ENCODE measurements around the gene PTGFRN. TPM values are rescaled to one million over a fixed set of nuclear protein-coding genes. Genes with fewer than 3 reads are reported as not detected.

Gene PTGFRN
- polyA plus RNA-seq, 1 donor (not counting 4 experiments of a cell fraction or from before 2014, with no cell fraction given): 177 TPM

DNA sequence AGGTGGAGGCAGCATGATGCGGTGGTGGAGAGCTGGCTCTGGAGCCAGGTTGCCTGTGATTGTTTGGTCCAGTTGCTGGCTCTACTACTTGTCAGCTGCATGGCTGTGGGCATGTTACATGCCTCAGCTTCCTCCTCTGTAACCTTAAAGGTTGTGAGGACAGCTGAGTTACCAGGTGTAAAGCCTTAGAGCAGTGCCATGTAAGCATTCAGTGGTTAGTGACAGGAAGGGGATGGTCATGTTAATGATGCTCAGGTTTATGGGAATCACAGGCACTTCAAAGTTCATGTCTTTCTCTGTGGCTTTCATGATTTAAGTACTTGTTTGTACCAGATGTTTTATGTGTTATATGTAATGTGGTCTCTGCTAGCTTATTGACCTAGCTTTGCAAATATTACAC is 32.6 kb downstream of the PTGFRN start:
- H3K9ac ChIP-seq (ENCODE audit: control insufficient read depth, extremely low read depth, insufficient read depth, low read length): no peak overlapping the region
- no peaks in the 10 kb centered on the region for H3K4me1 ChIP-seq (ENCODE audit: control insufficient read depth, extremely low read depth, insufficient read depth, low read length)
- H3K79me2 ChIP-seq (ENCODE audit: control insufficient read depth, insufficient read depth, low read length): peaks cover 79% of the 10 kb centered on the region
- no peak for FAIRE-seq
- H3K9me3 ChIP-seq (ENCODE audit: control insufficient read depth, low read depth, low read length): no peaks in the 10 kb centered on the region
- TF ChIP-seq, protein P1, sequence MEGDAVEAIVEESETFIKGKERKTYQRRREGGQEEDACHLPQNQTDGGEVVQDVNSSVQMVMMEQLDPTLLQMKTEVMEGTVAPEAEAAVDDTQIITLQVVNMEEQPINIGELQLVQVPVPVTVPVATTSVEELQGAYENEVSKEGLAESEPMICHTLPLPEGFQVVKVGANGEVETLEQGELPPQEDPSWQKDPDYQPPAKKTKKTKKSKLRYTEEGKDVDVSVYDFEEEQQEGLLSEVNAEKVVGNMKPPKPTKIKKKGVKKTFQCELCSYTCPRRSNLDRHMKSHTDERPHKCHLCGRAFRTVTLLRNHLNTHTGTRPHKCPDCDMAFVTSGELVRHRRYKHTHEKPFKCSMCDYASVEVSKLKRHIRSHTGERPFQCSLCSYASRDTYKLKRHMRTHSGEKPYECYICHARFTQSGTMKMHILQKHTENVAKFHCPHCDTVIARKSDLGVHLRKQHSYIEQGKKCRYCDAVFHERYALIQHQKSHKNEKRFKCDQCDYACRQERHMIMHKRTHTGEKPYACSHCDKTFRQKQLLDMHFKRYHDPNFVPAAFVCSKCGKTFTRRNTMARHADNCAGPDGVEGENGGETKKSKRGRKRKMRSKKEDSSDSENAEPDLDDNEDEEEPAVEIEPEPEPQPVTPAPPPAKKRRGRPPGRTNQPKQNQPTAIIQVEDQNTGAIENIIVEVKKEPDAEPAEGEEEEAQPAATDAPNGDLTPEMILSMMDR (optimal IDR thresholded peaks at IDR 0.05 in 1 of 3, IDR thresholded peaks at IDR 0.05 in 1 of 3, conservative IDR thresholded peaks at IDR 0.05 in 1 of 3; ENCODE audit: extremely low read depth in 1 of 3, insufficient read depth in 2 of 3, low read length in 3 of 3): no peak
- no peak for TF ChIP-seq EZH2 (IDR thresholded peaks at IDR 0.05; ENCODE audit: low read length)
- no peaks in the 10 kb centered on the region for H3K27me3 ChIP-seq (ENCODE audit: control insufficient read depth, extremely low read depth, insufficient read depth, low read length)
- H3K36me3 ChIP-seq (ENCODE audit: control insufficient read depth in 2 of 2, extremely low read depth in 1 of 2, insufficient read depth in 2 of 2, low read length in 2 of 2): peaks cover 23 to 36% of the 10 kb centered on the region in 2 experiments
- no peak overlapping the region for H3K4me3 ChIP-seq (ENCODE audit: control insufficient read depth in 2 of 3, extremely low read depth in 1 of 3, insufficient read depth in 2 of 3, low read depth in 1 of 3, low read length in 3 of 3)
- peaks cover 7% of the 10 kb centered on the region for H4K20me1 ChIP-seq (ENCODE audit: control insufficient read depth, extremely low read depth, insufficient read depth, low read length)
- no peak overlapping the region for H3K27ac ChIP-seq (ENCODE audit: control insufficient read depth, insufficient read depth, low read length)
- H2AFZ ChIP-seq (ENCODE audit: control insufficient read depth, low read length): no peak overlapping the region
- no peak overlapping the region for H3K4me2 ChIP-seq (ENCODE audit: control insufficient read depth, extremely low read depth, insufficient read depth, low read depth, low read length)
- no peaks in the 10 kb centered on the region for H3K9me1 ChIP-seq (ENCODE audit: control insufficient read depth, extremely low read depth, insufficient read depth, low read length)
- dilution Hi-C loops (cut with MboI; ENCODE audit: extremely low pct_ligation_motif_present, low sequenced_read_pairs): no loop called here
- no peak for DNase-seq (ENCODE audit: low read depth, low spot score)

DNA sequence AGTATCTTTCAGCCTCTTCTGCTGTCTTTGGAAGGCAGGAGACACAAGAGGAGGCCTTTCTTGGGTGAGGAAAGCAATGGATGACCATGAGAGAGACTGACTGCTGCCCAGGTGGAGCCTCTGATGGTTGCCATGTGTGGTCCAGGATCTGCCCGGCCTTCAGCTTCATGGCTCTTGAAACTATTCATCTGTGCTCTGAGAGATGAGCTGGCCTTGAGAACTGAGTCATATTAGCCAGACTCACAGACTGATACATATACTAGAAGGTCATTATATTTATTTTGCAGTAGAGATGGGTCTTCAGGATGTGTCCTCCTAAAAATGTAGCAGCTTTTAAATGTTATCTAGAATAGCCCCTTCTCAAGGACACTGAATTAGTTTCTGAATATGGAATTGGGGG is 33.7 kb downstream of the PTGFRN start:
- Histone ChIP-seq H3K4me2 (ENCODE audit: control insufficient read depth, extremely low read depth, insufficient read depth, low read depth, low read length) (no peak overlapping the region), H2AFZ (ENCODE audit: control insufficient read depth, low read length) (no peak overlapping the region), H3K9me3 (ENCODE audit: control insufficient read depth, low read depth, low read length) (no peaks in the 10 kb centered on the region), H4K20me1 (ENCODE audit: control insufficient read depth, extremely low read depth, insufficient read depth, low read length) (peaks cover 3% of the 10 kb centered on the region), H3K36me3 (ENCODE audit: control insufficient read depth in 2 of 2, extremely low read depth in 1 of 2, insufficient read depth in 2 of 2, low read length in 2 of 2) (peaks cover 24 to 39% of the 10 kb centered on the region in 2 experiments), H3K9me1 (ENCODE audit: control insufficient read depth, extremely low read depth, insufficient read depth, low read length) (no peaks in the 10 kb centered on the region), H3K4me3 (ENCODE audit: control insufficient read depth in 2 of 3, extremely low read depth in 1 of 3, insufficient read depth in 2 of 3, low read depth in 1 of 3, low read length in 3 of 3) (no peak overlapping the region), H3K79me2 (ENCODE audit: control insufficient read depth, insufficient read depth, low read length) (peaks cover 76% of the 10 kb centered on the region), H3K27ac (ENCODE audit: control insufficient read depth, insufficient read depth, low read length) (no peak overlapping the region), H3K27me3 (ENCODE audit: control insufficient read depth, extremely low read depth, insufficient read depth, low read length) (no peaks in the 10 kb centered on the region), H3K9ac (ENCODE audit: control insufficient read depth, extremely low read depth, insufficient read depth, low read length) (no peak overlapping the region), H3K4me1 (ENCODE audit: control insufficient read depth, extremely low read depth, insufficient read depth, low read length) (no peaks in the 10 kb centered on the region)
- no peak for TF ChIP-seq EZH2 (IDR thresholded peaks at IDR 0.05; ENCODE audit: low read length)
- TF ChIP-seq, protein P1 (optimal IDR thresholded peaks at IDR 0.05 in 1 of 3, IDR thresholded peaks at IDR 0.05 in 1 of 3, conservative IDR thresholded peaks at IDR 0.05 in 1 of 3; ENCODE audit: extremely low read depth in 1 of 3, insufficient read depth in 2 of 3, low read length in 3 of 3): no peak
- no peak for DNase-seq (ENCODE audit: low read depth, low spot score)
- no peak for FAIRE-seq
- dilution Hi-C loops (cut with MboI; ENCODE audit: extremely low pct_ligation_motif_present, low sequenced_read_pairs): no loop called here

Data from keratinocyte (primary cell).